ENCODE data around the gene CSAG3. TPM values are rescaled to one million over a fixed set of nuclear protein-coding genes. Genes with fewer than 3 reads are reported as not detected.
"Not testable (repeated sequence)": the region's sequence is repeated elsewhere in the genome, so short reads cannot be mapped to it uniquely, and the experiment has no call there.

The CSAG3 gene
- not detected for polyA plus RNA-seq

- H3K27ac ChIP-seq (ENCODE audit: low read depth, low read length), result not testable (repeated sequence)
- no CpG with 5 or more reads among the region's 2 CpGs for WGBS, 3 donors
These were observed at the start of gene CSAG3 for GRCh38 chrX:152758918-152759317. Gene CSAG3, plus strand, starts transcription at chrX:152759218.

- WGBS, 3 donors, result no CpG with 5 or more reads among the region's 5 CpGs
- not testable (repeated sequence) for H3K27ac ChIP-seq (ENCODE audit: low read depth, low read length)
These were observed 45.8 kb upstream of the CSAG3 start for GRCh38 chrX:152713195-152713594.

GRCh38 chrX:152713815-152714787, 44.9 kb upstream of the CSAG3 start, which contains the start of gene MAGEA2B:
Gene MAGEA2B, plus strand, starts transcription at chrX:152714628. Its CDS starts 2,479 bp downstream, at chrX:152717107.
- no CpG with 5 or more reads among the region's 35 CpGs for WGBS, 3 donors
- not testable (repeated sequence) for H3K27ac ChIP-seq (ENCODE audit: low read depth, low read length)

- 67 to 77% (median 77%) methylated on average over 4 to 7 of the region's 7 CpGs for WGBS, 3 donors
- no peak overlapping the region for H3K27ac ChIP-seq (ENCODE audit: low read depth, low read length)
These were observed 33.6 kb upstream of the CSAG3 start for GRCh38 chrX:152725409-152725808.

- no peak within 1 kb of the TSS for H3K27ac ChIP-seq (ENCODE audit: low read depth, low read length)
- WGBS, 3 donors, result 87 to 96% (median 95%) methylated on average over 17 to 18 of the region's 21 CpGs
These were observed 25.6 kb upstream of the CSAG3 start, which contains the start of the genes CSAG1 and MAGEA12 for GRCh38 chrX:152733261-152733975. Gene CSAG1, minus strand, starts transcription at chrX:152733721. Its CDS starts 1,261 bp downstream, at chrX:152732460. Gene MAGEA12, plus strand, starts transcription at chrX:152733757. Its CDS starts 2,405 bp downstream, at chrX:152736162.

- H3K27ac ChIP-seq (ENCODE audit: low read depth, low read length), result not testable (repeated sequence)
- 86 to 96% (median 93%) methylated on average over 10 to 22 of the region's 22 CpGs for WGBS, 3 donors
These were observed 24.7 kb upstream of the CSAG3 start for GRCh38 chrX:152734143-152734858.

- WGBS, 3 donors, result 62 to 85% (median 65%) methylated on average over 2 of the region's 2 CpGs
- H3K27ac ChIP-seq (ENCODE audit: low read depth, low read length), result no peak overlapping the region
These were observed 23.9 kb upstream of the CSAG3 start for GRCh38 chrX:152735101-152735500.

GRCh38 chrX:152735860-152736511, 23.0 kb upstream of the CSAG3 start:
- H3K27ac ChIP-seq (ENCODE audit: low read depth, low read length), result no peak overlapping the region
- WGBS, 3 donors, result 81 to 93% (median 90%) methylated on average over 6 to 12 of the region's 12 CpGs

- 80 to 87% (median 83%) methylated on average over 11 to 12 of the region's 12 CpGs for WGBS, 3 donors
- not testable (repeated sequence) for H3K27ac ChIP-seq (ENCODE audit: low read depth, low read length)
These were observed 22.5 kb upstream of the CSAG3 start for GRCh38 chrX:152736528-152736927.

GRCh38 chrX:152738560-152738959, 20.5 kb upstream of the CSAG3 start:
- no peak overlapping the region for H3K27ac ChIP-seq (ENCODE audit: low read depth, low read length)
- WGBS, 3 donors, result 78 to 90% (median 81%) methylated on average over 5 of the region's 5 CpGs

GRCh38 chrX:152753686-152754650, 5.0 kb upstream of the CSAG3 start, which contains the start of gene MAGEA2:
Gene MAGEA2, minus strand, starts transcription at chrX:152753842. Its CDS starts 2,479 bp downstream, at chrX:152751363.
- not testable (repeated sequence) for H3K27ac ChIP-seq (ENCODE audit: low read depth, low read length)
- WGBS, 3 donors, result no CpG with 5 or more reads among the region's 35 CpGs

- H3K27ac ChIP-seq (ENCODE audit: low read depth, low read length), result not testable (repeated sequence)
- no CpG with 5 or more reads among the region's 5 CpGs for WGBS, 3 donors
These were observed 4.1 kb upstream of the CSAG3 start for GRCh38 chrX:152754871-152755270.

- H3K27ac ChIP-seq (ENCODE audit: low read depth, low read length), result not testable (repeated sequence)
- 59 to 80% methylated on average over 3 of the region's 7 CpGs; no CpG with 5 or more reads in 1 of the 3 donors for WGBS, 3 donors
These were observed 526 bp downstream of the CSAG3 start for GRCh38 chrX:152759544-152759943.

- 56 to 88% (median 75%) methylated on average over 2 to 3 of the region's 7 CpGs for WGBS, 3 donors
- not testable (repeated sequence) for H3K27ac ChIP-seq (ENCODE audit: low read depth, low read length)
These were observed 2.6 kb downstream of the CSAG3 start for GRCh38 chrX:152761582-152761981.

- 71 to 84% (median 83%) methylated on average over 8 to 9 of the region's 9 CpGs for WGBS, 3 donors
These were observed 7.5 kb downstream of the CSAG3 start for GRCh38 chrX:152766562-152766961.

GRCh38 chrX:152769549-152770289, 10.7 kb downstream of the CSAG3 start, which contains the start of gene MAGEA6:
Gene MAGEA6, minus strand, starts transcription at chrX:152769689. Its CDS starts 2,039 bp downstream, at chrX:152767650.
- H3K27ac ChIP-seq (ENCODE audit: low read depth, low read length), result not testable (repeated sequence)
- 86% methylated on average over 3 of the region's 29 CpGs; no CpG with 5 or more reads in 2 of the 3 donors for WGBS, 3 donors

More at GRCh38 chrX:152766562-152766961, 7.5 kb downstream of the CSAG3 start:
- not testable (repeated sequence) for H3K27ac ChIP-seq (ENCODE audit: low read depth, low read length)

Measured in adipose tissue (tissue), 3 donors.